MCF 10A (cell line): ENCODE results near the gene LMF2. TPM values are rescaled to one million over a fixed set of nuclear protein-coding genes. Genes with fewer than 3 reads are reported as not detected.

Source experiments
- BruUV-seq: library from RNA; stranded (reverse); fragments of 400-500 nt; replicated peaks from 2 replicates; lab custom pipeline; 2021; lab: Mats Ljungman, UMichigan
- CTCF ChIA-PET: fragments of 300-600 bp; sonication (Branson Sonifier 250); formaldehyde crosslinking; extraction: SDS; loops from one replicate; lab custom pipeline; 2021; ENCODE audit warnings: antibody characterized with exemption, inconsistent platforms; lab: Yijun Ruan, JAX
- POLR2A ChIA-PET: fragments of 300-600, 350-650 bp; sonication (Branson Sonifier 250); formaldehyde crosslinking; extraction: SDS; loops from one replicate; lab custom pipeline; 2020; ENCODE audit warnings: antibody characterized with exemption, inconsistent platforms; lab: Yijun Ruan, JAX
- DNase-seq: peaks from one replicate; pipeline ENCODE4 v3.0.0-alpha.2; 2018; ENCODE audit not compliant: unreplicated experiment
- H3K27ac Mint-ChIP-seq: one replicate; pipeline ENCODE4 v1.8.0; 2022; ENCODE audit warnings: mild to moderate bottlenecking, low read depth, mixed read lengths; ENCODE audit not compliant: unreplicated experiment
- H3K27me3 Mint-ChIP-seq: one replicate; pipeline ENCODE4 v1.8.0; 2022; ENCODE audit warnings: mixed read lengths; ENCODE audit not compliant: insufficient read depth, unreplicated experiment
- H3K36me3 Mint-ChIP-seq: one replicate; pipeline ENCODE4 v1.8.0; 2022; ENCODE audit warnings: mild to moderate bottlenecking, moderate library complexity, mixed read lengths; ENCODE audit not compliant: insufficient read depth, unreplicated experiment
- H3K4me1 Mint-ChIP-seq: one replicate; pipeline ENCODE4 v1.8.0; 2022; ENCODE audit warnings: mixed read lengths; ENCODE audit not compliant: insufficient read depth, unreplicated experiment
- H3K4me3 Mint-ChIP-seq: one replicate; pipeline ENCODE4 v1.8.0; 2022; ENCODE audit warnings: mild to moderate bottlenecking, moderate library complexity, mixed read lengths; ENCODE audit not compliant: unreplicated experiment
- H3K9me3 Mint-ChIP-seq: one replicate; pipeline ENCODE4 v1.8.0; 2022; ENCODE audit warnings: mixed read lengths; ENCODE audit not compliant: unreplicated experiment
- intact Hi-C: fragments of 100-400 bp; cut with micrococcal nuclease; formaldehyde crosslinking; loops from 2 replicates; pipeline ENCODE4 v1.14.1; 2022
- total RNA-seq: library from RNA; stranded (reverse); gene quantifications from 2 replicates; pipeline ENCODE4 v1.2.3, GENCODE V29; 2022
- TF ChIP-seq, protein P1 (sequence below): fragments of 200-600 bp; IDR thresholded peaks from one replicate; pipeline ENCODE4 v1.8.0; 2022; ENCODE audit warnings: antibody characterized with exemption, mild to moderate bottlenecking; ENCODE audit not compliant: unreplicated experiment

The LMF2 gene
- total RNA-seq, 1 experiment from 2014 or later: 50.9 TPM

DNA sequence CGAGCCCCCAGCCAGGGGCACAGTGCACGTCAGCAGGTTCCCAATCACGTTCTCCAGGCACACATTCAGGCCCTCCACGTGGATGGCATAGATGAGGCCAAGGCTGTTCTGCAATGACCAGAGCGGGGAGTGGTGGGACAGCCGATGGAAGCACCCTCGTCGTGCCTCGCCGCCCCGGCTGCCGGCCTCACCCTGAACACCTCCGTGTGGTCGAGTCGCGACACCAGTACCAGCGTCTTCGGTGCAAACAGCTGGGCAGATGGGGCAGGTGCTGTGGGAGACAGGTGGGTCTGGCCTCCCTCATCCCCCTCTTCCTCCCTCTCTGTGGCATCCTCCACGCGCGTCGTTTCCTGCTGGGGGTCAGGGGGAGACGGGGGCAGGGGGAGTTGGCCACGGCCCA, 40.2 kb downstream of the LMF2 start:
- Mint-ChIP-seq H3K36me3 (peaks cover 34% of the 10 kb centered on the region), H3K4me3 (no peak overlapping the region), H3K27ac (no peak overlapping the region), H3K27me3 (no peaks in the 10 kb centered on the region), H3K9me3 (no peaks in the 10 kb centered on the region), H3K4me1 (peaks cover 9% of the 10 kb centered on the region)
- ChIA-PET POLR2A (interaction anchor here (0.6 to 0.7 kb wide), 2 partner anchors 57 to 68 kb away, joined by 3 read pairs; no protein-coding TSS in a partner anchor), CTCF (no interaction called here)
- TF ChIP-seq, protein P1, sequence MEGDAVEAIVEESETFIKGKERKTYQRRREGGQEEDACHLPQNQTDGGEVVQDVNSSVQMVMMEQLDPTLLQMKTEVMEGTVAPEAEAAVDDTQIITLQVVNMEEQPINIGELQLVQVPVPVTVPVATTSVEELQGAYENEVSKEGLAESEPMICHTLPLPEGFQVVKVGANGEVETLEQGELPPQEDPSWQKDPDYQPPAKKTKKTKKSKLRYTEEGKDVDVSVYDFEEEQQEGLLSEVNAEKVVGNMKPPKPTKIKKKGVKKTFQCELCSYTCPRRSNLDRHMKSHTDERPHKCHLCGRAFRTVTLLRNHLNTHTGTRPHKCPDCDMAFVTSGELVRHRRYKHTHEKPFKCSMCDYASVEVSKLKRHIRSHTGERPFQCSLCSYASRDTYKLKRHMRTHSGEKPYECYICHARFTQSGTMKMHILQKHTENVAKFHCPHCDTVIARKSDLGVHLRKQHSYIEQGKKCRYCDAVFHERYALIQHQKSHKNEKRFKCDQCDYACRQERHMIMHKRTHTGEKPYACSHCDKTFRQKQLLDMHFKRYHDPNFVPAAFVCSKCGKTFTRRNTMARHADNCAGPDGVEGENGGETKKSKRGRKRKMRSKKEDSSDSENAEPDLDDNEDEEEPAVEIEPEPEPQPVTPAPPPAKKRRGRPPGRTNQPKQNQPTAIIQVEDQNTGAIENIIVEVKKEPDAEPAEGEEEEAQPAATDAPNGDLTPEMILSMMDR: no peak
- DNase-seq: no peak
- no TSS peak for BruUV-seq
- intact Hi-C loops: no loop called here

DNA sequence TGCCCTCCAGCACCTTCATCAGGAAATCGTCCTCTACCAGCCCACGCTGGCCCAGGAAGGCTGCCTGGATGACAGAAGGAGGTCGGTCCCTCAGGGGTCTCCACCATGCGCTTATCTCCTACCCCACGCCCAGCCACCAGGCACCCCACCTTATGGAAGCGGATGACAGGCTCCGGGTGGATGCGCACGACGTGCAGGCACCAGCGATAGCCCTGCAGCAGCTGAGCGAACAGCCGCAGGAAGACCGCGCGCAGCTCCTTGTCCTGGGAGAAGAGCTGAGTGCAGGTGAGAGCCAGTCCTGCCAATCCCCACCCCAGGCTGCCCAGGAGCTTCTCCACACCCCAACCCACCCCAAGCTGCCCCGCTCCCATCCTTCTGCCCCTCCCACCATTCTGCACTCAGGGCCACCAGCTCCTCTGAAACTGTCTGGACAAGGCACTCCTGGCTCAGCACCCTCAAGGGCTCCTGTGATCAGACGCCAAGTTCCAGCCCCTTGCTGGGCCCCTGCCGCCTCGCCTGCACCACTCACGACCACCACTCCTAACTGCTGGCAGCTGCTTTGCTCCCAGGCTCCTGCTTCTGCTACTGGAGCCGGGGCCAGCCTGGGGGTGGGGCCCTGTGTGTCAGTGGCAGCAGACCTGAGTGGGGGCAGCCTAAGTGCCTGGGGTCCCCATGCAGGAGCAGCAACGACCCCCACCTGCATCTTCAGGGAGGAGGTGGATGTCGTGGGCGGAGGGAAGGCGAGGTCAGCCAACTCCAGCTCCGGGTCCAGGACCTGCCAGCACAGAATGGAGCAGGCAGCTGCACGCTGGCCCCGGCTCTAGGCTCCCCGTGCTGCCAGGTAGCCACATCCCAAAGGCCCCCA, 42.2 kb downstream of the LMF2 start:
- ChIA-PET POLR2A (no interaction called here), CTCF (interaction anchor here (0.5 to 0.7 kb wide), 4 partner anchors 26 to 214 kb away, joined by 3 read pairs; no protein-coding TSS in a partner anchor)
- TF ChIP-seq, protein P1: no peak
- H3K36me3 Mint-ChIP-seq: peaks cover 38% of the 10 kb centered on the region
- intact Hi-C loops: no loop called here
- H3K4me3 Mint-ChIP-seq: no peak overlapping the region
- no TSS peak for BruUV-seq
- H3K27me3 Mint-ChIP-seq: no peaks in the 10 kb centered on the region
- H3K9me3 Mint-ChIP-seq: no peaks in the 10 kb centered on the region
- no peak overlapping the region for H3K27ac Mint-ChIP-seq
- peaks cover under 1% of the 10 kb centered on the region for H3K4me1 Mint-ChIP-seq
- DNase-seq: no peak

DNA sequence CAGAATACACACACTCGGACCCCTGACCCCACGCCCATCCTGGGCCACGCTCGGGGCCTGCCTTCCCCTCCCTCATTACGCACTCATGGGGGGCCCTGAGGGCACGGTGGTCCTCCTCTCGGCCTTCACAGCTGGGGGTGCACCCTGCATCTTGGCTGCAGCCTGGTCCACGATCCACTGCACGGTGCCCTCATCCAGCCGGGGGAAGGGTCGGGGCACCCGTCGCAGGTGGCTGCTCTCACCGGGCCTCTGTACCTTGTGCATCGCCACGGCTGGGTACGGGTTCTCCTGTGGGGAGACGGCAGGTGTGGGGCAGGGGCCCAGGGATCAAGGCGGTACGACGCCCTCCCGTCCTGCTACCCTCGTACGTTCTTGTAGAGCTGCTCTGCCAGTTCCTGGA, 43.1 kb downstream of the LMF2 start:
- intact Hi-C loops: no loop called here
- H3K36me3 Mint-ChIP-seq: peaks cover 36% of the 10 kb centered on the region
- CTCF ChIA-PET: interaction anchor here (0.6 kb wide), 1 partner anchor 128 kb away, joined by 3 read pairs; no protein-coding TSS in a partner anchor
- no peaks in the 10 kb centered on the region for H3K9me3 Mint-ChIP-seq
- no TSS peak for BruUV-seq
- no peaks in the 10 kb centered on the region for H3K27me3 Mint-ChIP-seq
- H3K27ac Mint-ChIP-seq: no peak overlapping the region
- TF ChIP-seq, protein P1: no peak
- H3K4me1 Mint-ChIP-seq: no peaks in the 10 kb centered on the region
- POLR2A ChIA-PET: no interaction called here
- no peak overlapping the region for H3K4me3 Mint-ChIP-seq
- no peak for DNase-seq

DNA sequence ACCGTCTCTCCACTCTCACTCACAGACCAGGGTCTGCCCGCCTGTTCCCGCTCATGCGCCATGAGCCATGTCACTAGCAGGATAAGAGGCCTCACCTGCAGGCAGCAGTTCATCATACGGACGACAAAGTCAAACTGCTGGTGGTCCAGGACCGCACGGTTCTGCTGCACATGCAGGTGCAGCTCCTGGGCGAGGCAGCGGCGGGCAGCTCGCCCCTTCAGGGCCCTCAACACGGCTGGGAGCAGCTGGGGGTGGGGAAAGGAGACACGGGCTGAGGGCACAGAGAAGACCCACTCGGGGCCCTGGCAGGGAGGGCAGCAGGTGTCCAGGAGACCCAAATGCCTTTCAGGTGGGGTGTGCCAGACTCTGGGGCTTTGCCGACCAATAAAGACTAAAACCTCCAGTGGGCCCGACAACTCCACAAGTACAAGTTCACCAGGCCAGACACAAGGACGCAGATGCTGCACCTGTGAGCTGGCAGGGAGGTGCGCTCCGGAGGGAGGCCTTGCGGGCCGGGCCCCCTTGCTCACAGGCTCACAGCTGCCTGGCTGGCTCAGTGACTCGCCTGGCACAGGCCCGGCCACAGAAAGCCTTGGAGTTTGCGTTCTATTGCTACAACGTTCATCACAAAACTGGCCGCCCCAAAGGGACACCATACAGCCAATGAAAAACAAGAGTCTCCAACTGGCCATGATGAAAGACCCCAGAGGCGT, 44.2 kb downstream of the LMF2 start:
- H3K27me3 Mint-ChIP-seq: no peaks in the 10 kb centered on the region
- no peaks in the 10 kb centered on the region for H3K9me3 Mint-ChIP-seq
- CTCF ChIA-PET: interaction anchor here (0.6 kb wide), 2 partner anchors 328 to 1665 kb away, joined by 3 to 4 read pairs; no protein-coding TSS in a partner anchor
- peaks cover 35% of the 10 kb centered on the region for H3K36me3 Mint-ChIP-seq
- no peak overlapping the region for H3K27ac Mint-ChIP-seq
- DNase-seq: no peak
- no TSS peak for BruUV-seq
- no peaks in the 10 kb centered on the region for H3K4me1 Mint-ChIP-seq
- POLR2A ChIA-PET: interaction anchor here (0.7 kb wide), 1 partner anchor 20 kb away, joined by 3 read pairs; no protein-coding TSS in a partner anchor
- H3K4me3 Mint-ChIP-seq: no peak overlapping the region
- TF ChIP-seq, protein P1: no peak
- intact Hi-C loops: no loop called here
